ENCODE data around the gene ELFN1.

The ELFN1 gene

DNA sequence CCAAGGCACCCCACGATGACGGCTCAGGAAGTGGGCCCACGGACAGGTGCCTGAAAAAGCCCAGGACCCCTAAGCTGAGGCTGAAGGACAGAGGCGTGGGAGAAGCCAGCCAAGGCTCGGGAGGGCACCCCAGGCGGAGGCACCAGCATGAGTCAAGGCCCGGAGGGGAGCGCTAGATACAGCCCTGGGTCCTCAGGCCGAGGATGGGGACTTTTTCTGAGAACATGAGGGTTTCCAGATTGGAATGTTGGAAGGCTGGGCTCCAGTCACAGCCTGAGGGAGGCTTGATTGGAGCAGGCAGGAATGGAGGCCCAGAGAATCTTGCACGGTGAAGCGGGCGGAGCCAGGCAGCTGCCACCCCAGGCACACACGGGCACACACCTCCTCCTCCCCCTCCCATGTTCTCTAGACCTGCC is 19.0 kb upstream of the ELFN1 start:
- H3K4me1 ChIP-seq (ENCODE audit: control insufficient read depth, insufficient read depth, low read length), result 0 out of 2 replicates have a peak, but pooled peaks cover 3% of the 10 kb centered on the region
- H3K36me3 ChIP-seq (ENCODE audit: control insufficient read depth, insufficient read depth, low read length), result no peaks in the 10 kb centered on the region
- H3K4me3 ChIP-seq (ENCODE audit: low read depth, low read length), result no peak overlapping the region
- H3K27ac ChIP-seq (ENCODE audit: low read depth, low read length), result no peak overlapping the region
- H3K9ac ChIP-seq (ENCODE audit: low read depth, low read length), result no peak overlapping the region
- no peaks in the 10 kb centered on the region for H3K9me3 ChIP-seq (ENCODE audit: control insufficient read depth, insufficient read depth, low read length)
- no peaks in the 10 kb centered on the region for H3K27me3 ChIP-seq (ENCODE audit: control insufficient read depth, insufficient read depth, low read length)

DNA sequence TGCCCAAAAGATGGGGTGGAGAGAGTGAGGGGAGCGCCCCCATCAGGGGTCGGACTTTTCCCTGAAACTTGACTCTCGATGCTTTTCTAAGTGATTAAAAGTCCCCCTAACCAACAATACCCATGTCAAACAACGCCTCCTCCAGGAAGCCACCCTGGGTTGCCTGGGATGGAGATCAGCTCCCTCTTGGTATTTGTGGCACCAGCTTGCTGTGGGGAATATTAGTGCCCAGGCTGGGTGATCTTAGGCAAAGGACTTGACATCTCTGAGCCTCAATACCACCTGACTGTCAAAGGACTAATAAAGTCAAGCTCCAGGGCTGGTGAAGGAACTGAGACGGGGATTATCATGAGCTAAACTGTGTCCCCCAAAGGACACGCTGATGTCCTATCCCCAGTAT is 18.2 kb upstream of the ELFN1 start:
- Histone ChIP-seq H3K27me3 (ENCODE audit: control insufficient read depth, insufficient read depth, low read length) (no peaks in the 10 kb centered on the region), H3K4me1 (ENCODE audit: control insufficient read depth, insufficient read depth, low read length) (0 out of 2 replicates have a peak, but pooled peaks cover 3% of the 10 kb centered on the region), H3K4me3 (ENCODE audit: low read depth, low read length) (no peak overlapping the region), H3K9me3 (ENCODE audit: control insufficient read depth, insufficient read depth, low read length) (no peaks in the 10 kb centered on the region), H3K36me3 (ENCODE audit: control insufficient read depth, insufficient read depth, low read length) (no peaks in the 10 kb centered on the region), H3K27ac (ENCODE audit: low read depth, low read length) (no peak overlapping the region), H3K9ac (ENCODE audit: low read depth, low read length) (no peak overlapping the region)

DNA sequence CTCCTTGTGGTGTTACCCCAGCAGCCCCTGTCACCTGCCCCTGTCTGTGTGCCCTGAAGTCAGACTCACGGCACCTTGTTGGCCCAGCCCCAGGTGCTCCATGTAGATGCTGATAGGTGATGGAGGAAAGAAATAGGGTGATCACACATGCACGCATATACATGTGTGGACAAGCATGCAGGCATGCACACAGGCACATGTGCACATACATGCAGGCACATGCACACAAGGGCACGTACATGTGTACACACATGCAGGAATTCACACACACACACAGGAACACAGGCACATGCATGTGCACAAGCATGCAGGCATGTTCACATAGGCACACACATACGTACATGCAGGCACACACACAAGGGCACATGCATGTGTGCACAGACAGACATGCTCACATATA is 16.6 kb upstream of the ELFN1 start:
- Histone ChIP-seq H3K4me3 (ENCODE audit: low read depth, low read length) (no peak overlapping the region), H3K4me1 (ENCODE audit: control insufficient read depth, insufficient read depth, low read length) (0 out of 2 replicates have a peak, but pooled peaks cover 3% of the 10 kb centered on the region), H3K36me3 (ENCODE audit: control insufficient read depth, insufficient read depth, low read length) (no peaks in the 10 kb centered on the region), H3K27me3 (ENCODE audit: control insufficient read depth, insufficient read depth, low read length) (no peaks in the 10 kb centered on the region), H3K9me3 (ENCODE audit: control insufficient read depth, insufficient read depth, low read length) (no peaks in the 10 kb centered on the region), H3K9ac (ENCODE audit: low read depth, low read length) (no peak overlapping the region), H3K27ac (ENCODE audit: low read depth, low read length) (no peak overlapping the region)

DNA sequence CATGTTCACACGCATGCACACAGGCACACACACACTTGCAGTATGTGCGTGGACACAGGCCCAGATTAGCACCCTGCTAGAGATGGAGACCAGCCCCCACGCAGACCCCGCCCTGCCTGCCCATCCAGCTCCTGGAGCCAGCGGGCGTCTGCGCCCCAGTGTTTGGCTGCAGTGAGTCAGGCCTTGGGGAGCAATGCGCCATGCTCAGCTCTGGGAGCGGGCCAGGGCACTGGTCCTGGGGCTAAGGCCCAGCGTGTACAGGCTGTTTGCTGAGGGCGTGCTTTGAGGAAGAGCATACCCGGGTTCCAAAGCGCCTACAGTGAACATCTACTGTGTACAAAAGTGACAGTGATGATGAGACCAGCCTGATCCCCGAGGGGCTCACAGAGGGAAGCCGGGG is 16.0 kb upstream of the ELFN1 start:
- no peak overlapping the region for H3K27ac ChIP-seq (ENCODE audit: low read depth, low read length)
- no peaks in the 10 kb centered on the region for H3K27me3 ChIP-seq (ENCODE audit: control insufficient read depth, insufficient read depth, low read length)
- no peaks in the 10 kb centered on the region for H3K36me3 ChIP-seq (ENCODE audit: control insufficient read depth, insufficient read depth, low read length)
- no peaks in the 10 kb centered on the region for H3K4me1 ChIP-seq (ENCODE audit: control insufficient read depth, insufficient read depth, low read length)
- no peak overlapping the region for H3K4me3 ChIP-seq (ENCODE audit: low read depth, low read length)
- H3K9ac ChIP-seq (ENCODE audit: low read depth, low read length), result no peak overlapping the region
- no peaks in the 10 kb centered on the region for H3K9me3 ChIP-seq (ENCODE audit: control insufficient read depth, insufficient read depth, low read length)

DNA sequence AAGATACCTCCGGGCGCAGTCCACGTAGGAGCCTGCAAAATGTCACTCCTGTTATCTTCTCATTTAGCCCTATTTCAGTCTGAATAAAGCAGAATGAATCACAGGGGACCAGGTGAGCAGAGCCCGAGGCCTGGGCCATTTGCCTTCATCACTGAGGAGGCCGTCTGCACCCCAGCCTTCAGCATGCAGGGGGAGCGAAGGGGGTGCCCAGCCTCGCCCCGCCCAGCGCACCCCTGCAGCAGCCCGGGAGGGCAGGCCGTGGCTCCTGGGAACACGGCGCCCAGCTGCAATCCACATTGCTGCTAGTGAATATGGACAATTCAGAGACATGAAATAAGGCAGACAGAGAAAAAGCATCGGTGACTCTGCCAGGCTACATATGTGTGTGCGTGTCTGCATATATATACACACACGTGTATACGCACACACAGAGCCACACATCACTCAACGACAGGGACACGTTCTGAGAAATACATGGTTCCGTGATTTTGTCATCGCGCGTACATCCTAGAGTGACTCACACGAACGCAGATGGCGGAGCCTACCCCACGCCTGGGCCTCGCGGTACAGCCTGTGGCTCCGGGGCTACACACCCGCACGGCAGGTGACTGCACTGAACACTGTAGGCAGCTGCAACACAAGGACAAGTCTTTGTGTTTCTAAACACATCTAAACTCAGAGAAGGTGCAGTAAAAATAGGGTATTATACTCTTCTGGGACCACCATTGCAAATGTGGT is 15.2 kb upstream of the ELFN1 start:
- Histone ChIP-seq H3K4me1 (ENCODE audit: control insufficient read depth, insufficient read depth, low read length) (no peaks in the 10 kb centered on the region), H3K9me3 (ENCODE audit: control insufficient read depth, insufficient read depth, low read length) (no peaks in the 10 kb centered on the region), H3K4me3 (ENCODE audit: low read depth, low read length) (no peak overlapping the region), H3K36me3 (ENCODE audit: control insufficient read depth, insufficient read depth, low read length) (no peaks in the 10 kb centered on the region), H3K9ac (ENCODE audit: low read depth, low read length) (no peak overlapping the region), H3K27ac (ENCODE audit: low read depth, low read length) (no peak overlapping the region), H3K27me3 (ENCODE audit: control insufficient read depth, insufficient read depth, low read length) (no peaks in the 10 kb centered on the region)

DNA sequence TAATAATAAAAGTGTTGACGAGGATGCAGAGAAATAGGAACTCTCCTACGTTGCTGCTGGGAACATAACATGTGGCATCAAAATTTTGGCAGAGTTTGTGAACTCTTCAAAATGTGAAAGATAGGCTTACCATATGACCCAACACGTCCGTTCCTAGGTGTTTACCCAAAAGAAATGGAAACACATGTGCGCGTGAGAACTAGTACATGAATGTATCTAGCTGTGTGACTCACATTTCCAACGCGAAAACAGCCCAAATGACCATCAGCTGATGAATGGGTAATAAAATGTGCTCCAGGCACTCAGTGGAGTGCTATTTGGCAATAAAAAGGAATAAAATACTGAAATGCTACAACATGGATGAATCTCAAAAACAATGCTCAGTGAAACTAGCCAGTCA is 10.4 kb upstream of the ELFN1 start:
- Histone ChIP-seq H3K9me3 (ENCODE audit: control insufficient read depth, insufficient read depth, low read length) (no peaks in the 10 kb centered on the region), H3K4me1 (ENCODE audit: control insufficient read depth, insufficient read depth, low read length) (0 out of 2 replicates have a peak, but pooled peaks cover 3% of the 10 kb centered on the region), H3K27ac (ENCODE audit: low read depth, low read length) (no peak overlapping the region), H3K27me3 (ENCODE audit: control insufficient read depth, insufficient read depth, low read length) (peaks cover 28% of the 10 kb centered on the region), H3K4me3 (ENCODE audit: low read depth, low read length) (no peak overlapping the region), H3K36me3 (ENCODE audit: control insufficient read depth, insufficient read depth, low read length) (no peaks in the 10 kb centered on the region), H3K9ac (ENCODE audit: low read depth, low read length) (no peak overlapping the region)

DNA sequence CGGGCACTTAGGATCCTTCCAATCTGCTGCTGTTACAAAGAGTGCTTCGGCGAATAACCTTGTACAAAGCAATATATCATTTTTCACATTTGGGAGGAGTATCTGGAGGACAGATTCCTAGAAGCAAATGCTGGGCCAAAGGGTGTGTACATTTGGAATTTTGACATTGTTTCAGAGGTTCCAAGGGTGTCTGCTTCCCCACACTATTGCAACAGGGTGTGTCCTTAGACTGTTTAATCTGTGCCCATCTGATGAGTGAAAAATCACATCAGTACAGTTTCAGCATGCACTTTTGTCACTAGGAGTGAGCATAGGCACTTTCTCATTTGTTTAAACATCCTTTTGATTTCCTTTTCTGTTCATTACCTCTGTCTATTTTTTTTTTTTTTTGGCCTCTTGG is 8.6 kb upstream of the ELFN1 start:
- no peaks in the 10 kb centered on the region for H3K9me3 ChIP-seq (ENCODE audit: control insufficient read depth, insufficient read depth, low read length)
- no peak overlapping the region for H3K9ac ChIP-seq (ENCODE audit: low read depth, low read length)
- H3K4me1 ChIP-seq (ENCODE audit: control insufficient read depth, insufficient read depth, low read length), result 0 out of 2 replicates have a peak, but pooled peaks cover 3% of the 10 kb centered on the region
- H3K36me3 ChIP-seq (ENCODE audit: control insufficient read depth, insufficient read depth, low read length), result no peaks in the 10 kb centered on the region
- no peak overlapping the region for H3K27ac ChIP-seq (ENCODE audit: low read depth, low read length)
- H3K4me3 ChIP-seq (ENCODE audit: low read depth, low read length), result no peak overlapping the region
- peaks cover 43% of the 10 kb centered on the region for H3K27me3 ChIP-seq (ENCODE audit: control insufficient read depth, insufficient read depth, low read length)

DNA sequence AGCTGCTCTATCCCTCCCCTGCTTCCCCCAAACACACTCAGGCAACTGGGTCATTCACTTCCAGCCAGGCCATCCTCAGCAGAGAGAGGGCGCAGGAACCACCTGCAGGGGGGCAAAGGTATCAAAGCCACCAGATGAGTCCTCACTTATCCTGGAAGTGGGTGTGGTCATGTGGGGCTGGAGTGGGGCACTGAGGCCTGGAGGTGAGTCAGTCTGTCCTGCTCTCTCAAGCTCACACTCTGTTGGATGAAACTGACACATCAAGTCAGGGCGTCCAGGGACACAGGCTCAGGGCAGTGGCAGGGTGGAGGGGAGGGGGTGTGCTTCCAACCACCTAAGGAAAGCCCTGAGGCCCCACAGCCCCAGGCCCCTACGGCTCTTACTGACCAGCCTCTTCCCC is 8.0 kb upstream of the ELFN1 start:
- Histone ChIP-seq H3K36me3 (ENCODE audit: control insufficient read depth, insufficient read depth, low read length) (no peaks in the 10 kb centered on the region), H3K9me3 (ENCODE audit: control insufficient read depth, insufficient read depth, low read length) (no peaks in the 10 kb centered on the region), H3K9ac (ENCODE audit: low read depth, low read length) (no peak overlapping the region), H3K27ac (ENCODE audit: low read depth, low read length) (no peak overlapping the region), H3K4me3 (ENCODE audit: low read depth, low read length) (no peak overlapping the region), H3K27me3 (ENCODE audit: control insufficient read depth, insufficient read depth, low read length) (peaks cover 49% of the 10 kb centered on the region), H3K4me1 (ENCODE audit: control insufficient read depth, insufficient read depth, low read length) (peaks cover 3% of the 10 kb centered on the region; the same call in 1 of the 2 replicates)

DNA sequence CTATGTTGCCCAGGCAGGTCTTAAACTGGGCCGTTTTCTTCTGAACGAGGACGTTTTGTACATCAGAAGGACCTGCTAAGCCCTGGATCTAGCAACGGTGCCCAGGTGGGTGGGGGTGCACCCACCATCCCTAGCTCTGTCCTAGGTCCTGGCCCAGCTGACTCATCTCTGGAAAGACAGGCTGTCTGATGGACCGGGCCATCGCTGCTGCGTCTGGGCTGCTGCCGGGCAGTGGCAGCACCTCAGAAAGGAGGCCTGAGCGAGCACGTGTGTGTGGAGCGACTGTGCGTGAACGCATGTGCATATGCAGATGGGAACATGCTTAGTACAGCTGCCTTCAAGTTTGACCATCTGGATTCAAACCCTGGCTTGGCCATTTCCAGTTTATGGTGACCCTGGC is 7.3 kb upstream of the ELFN1 start:
- no peak overlapping the region for H3K4me3 ChIP-seq (ENCODE audit: low read depth, low read length)
- H3K27me3 ChIP-seq (ENCODE audit: control insufficient read depth, insufficient read depth, low read length), result peaks cover 56% of the 10 kb centered on the region

DNA sequence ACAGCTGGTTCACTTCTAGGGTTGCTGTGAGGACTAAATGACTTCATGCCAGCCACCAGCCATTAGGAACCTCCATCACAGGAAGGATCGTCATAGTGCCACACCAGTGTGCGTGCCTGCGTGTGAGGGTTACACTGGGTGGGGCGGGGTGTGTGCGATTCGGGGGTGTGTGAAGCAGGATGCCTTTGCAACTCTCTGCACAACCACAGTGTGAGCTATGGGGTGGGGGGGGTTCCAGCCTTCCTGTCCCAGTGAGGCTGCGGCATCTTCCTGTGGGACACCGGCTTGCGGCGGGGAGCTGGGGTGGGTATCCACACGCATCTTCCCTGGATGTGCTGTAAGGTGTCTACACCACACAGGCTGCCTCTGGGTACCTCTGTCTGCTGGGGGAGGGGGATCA is 6.9 kb upstream of the ELFN1 start:
- no peaks in the 10 kb centered on the region for H3K9me3 ChIP-seq (ENCODE audit: control insufficient read depth, insufficient read depth, low read length)
- H3K4me1 ChIP-seq (ENCODE audit: control insufficient read depth, insufficient read depth, low read length), result peaks cover 4% of the 10 kb centered on the region; the same call in 1 of the 2 replicates
- H3K36me3 ChIP-seq (ENCODE audit: control insufficient read depth, insufficient read depth, low read length), result no peaks in the 10 kb centered on the region
- no peak overlapping the region for H3K9ac ChIP-seq (ENCODE audit: low read depth, low read length)
- H3K4me3 ChIP-seq (ENCODE audit: low read depth, low read length), result no peak overlapping the region
- H3K27me3 ChIP-seq (ENCODE audit: control insufficient read depth, insufficient read depth, low read length), result peaks cover 60% of the 10 kb centered on the region
- no peak overlapping the region for H3K27ac ChIP-seq (ENCODE audit: low read depth, low read length)

More for the DNA sequence above, 7.3 kb upstream of the ELFN1 start:
- Histone ChIP-seq H3K9ac (ENCODE audit: low read depth, low read length) (no peak overlapping the region), H3K9me3 (ENCODE audit: control insufficient read depth, insufficient read depth, low read length) (no peaks in the 10 kb centered on the region), H3K27ac (ENCODE audit: low read depth, low read length) (no peak overlapping the region), H3K36me3 (ENCODE audit: control insufficient read depth, insufficient read depth, low read length) (no peaks in the 10 kb centered on the region), H3K4me1 (ENCODE audit: control insufficient read depth, insufficient read depth, low read length) (peaks cover 3% of the 10 kb centered on the region; the same call in 1 of the 2 replicates)

DNA sequence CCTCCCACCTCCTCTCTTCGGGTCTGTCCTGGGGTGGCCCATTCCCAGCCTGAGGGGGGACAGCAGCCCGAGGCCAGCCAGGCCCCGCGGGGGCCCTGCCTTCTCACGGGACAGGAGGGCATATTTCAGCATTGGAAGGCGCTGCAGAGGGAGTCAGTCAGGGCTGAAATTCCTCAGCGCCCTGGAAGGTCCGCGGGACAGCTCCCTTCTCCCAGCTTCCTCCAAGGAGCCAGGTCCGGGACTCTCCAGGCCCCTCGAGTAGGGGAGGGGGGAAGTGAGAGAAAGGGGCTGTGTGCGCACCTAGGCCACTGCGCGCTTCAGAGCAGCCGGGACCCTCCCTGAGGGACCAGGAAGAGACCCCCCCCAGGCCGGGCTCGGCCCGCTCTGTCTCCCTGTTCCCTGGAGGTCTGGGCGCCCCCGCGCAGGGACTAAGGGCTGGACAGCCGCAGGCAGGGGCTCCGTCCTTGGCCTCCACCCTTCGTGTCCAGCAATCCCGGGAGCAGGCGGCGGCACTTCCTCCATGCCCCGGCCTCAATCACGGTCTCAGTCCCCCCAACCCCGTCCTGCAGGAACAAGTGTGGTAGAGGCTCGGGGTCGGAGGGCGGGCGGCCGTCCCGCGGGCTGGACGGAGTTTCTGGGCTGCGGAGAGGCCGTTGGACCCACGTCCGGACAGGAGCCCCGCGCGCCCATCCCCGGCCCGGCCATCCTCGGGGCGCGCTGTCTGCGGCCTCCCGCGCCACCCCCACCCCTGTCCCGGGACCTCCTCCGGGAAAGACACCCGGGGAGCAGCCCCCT is 6.0 kb upstream of the ELFN1 start:
- Histone ChIP-seq H3K9me3 (ENCODE audit: control insufficient read depth, insufficient read depth, low read length) (no peaks in the 10 kb centered on the region), H3K9ac (ENCODE audit: low read depth, low read length) (no peak overlapping the region), H3K4me3 (ENCODE audit: low read depth, low read length) (peak overlapping the region; percentile 67), H3K36me3 (ENCODE audit: control insufficient read depth, insufficient read depth, low read length) (no peaks in the 10 kb centered on the region), H3K27ac (ENCODE audit: low read depth, low read length) (no peak overlapping the region), H3K4me1 (ENCODE audit: control insufficient read depth, insufficient read depth, low read length) (peaks cover 11% of the 10 kb centered on the region; the same call in 1 of the 2 replicates), H3K27me3 (ENCODE audit: control insufficient read depth, insufficient read depth, low read length) (peaks cover 69% of the 10 kb centered on the region)
